ENCODE data around the gene DNAH8. TPM values are rescaled to one million over a fixed set of nuclear protein-coding genes. Genes with fewer than 3 reads are reported as not detected.

Gene DNAH8
- polyA plus RNA-seq, 3 donors: not detected

DNA sequence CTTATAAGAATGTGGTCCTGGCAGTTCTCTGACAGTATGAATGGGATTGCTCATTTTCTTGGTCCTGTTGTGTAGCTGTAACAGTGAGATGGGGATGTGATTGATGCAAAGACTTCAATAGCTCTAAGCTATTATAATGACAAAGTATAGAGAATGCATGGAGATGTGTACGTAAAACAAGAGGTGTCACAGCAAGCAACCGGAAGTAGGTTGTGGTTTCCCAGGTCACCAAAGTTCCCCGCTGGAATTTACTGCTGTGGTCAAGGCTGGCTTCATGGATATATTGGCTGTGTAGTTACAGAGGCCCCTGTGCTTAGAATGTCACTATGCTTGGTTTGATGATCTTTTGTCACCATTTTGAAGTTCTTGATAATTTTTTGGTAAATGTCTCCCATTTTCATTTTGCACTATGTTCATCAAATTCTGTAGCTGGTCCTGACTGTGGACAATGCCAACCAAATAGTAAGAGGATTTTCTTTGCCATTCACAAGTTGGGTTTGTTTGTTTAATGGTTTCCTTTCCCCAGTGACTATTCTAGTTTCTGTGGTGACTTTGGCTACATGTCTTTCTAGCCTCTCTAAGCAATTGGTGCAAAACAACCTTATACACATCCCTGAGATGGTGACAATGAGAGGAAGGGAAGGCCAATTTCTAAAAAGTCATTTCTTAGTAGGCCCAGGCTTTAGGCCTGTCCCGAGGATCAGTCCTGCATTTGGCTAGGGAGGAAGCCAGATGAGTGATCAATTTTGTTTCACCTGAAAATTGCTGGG lies 10.5 kb downstream of the DNAH8 start:
- Mint-ChIP-seq H3K27ac (no peak overlapping the region), H3K4me3 (no peak overlapping the region), H3K36me3 (no peaks in the 10 kb centered on the region), H3K27me3 (ENCODE audit: low read depth in 3 of 3) (peaks cover 2 to 8% (median 7%) of the 10 kb centered on the region in 3 donors), H3K4me1 (no peaks in the 10 kb centered on the region), H3K9me3 (peaks cover 0 to 4% (median 0%) of the 10 kb centered on the region in 7 donors)
- H3K36me3 ChIP-seq (replicated peaks in 1 of 2; ENCODE audit: control insufficient read depth in 1 of 2, insufficient read depth in 2 of 2, low read length in 2 of 2): no peaks in the 10 kb centered on the region
- intact Hi-C loops (cut with micrococcal nuclease): no loop called here
- DNase-seq: no peak
- H3K9ac ChIP-seq (ENCODE audit: insufficient read depth, low read length, poor library complexity, severe bottlenecking): no peak overlapping the region
- no peaks in the 10 kb centered on the region for H3K9me3 ChIP-seq (replicated peaks in 1 of 2; ENCODE audit: control insufficient read depth in 1 of 2, insufficient read depth in 1 of 2, low read length in 2 of 2)
- no peak overlapping the region for H3K4me2 ChIP-seq (replicated peaks; ENCODE audit: extremely low read depth, low read length, poor library complexity, severe bottlenecking)
- 53% methylated on average over 4 of the region's 4 CpGs for WGBS (ENCODE audit: insufficient coverage)
- H3K4me3 ChIP-seq (replicated peaks in 1 of 3; ENCODE audit: low read depth in 2 of 3, low read length in 3 of 3): no peak overlapping the region
- H3K4me1 ChIP-seq (ENCODE audit: control insufficient read depth in 1 of 2, insufficient read depth in 2 of 2, low read length in 2 of 2): no peaks in the 10 kb centered on the region
- peaks cover 0 to 5% of the 10 kb centered on the region in 2 donors for H3K27me3 ChIP-seq (ENCODE audit: control insufficient read depth in 2 of 2, insufficient read depth in 2 of 2, low read length in 2 of 2)
- TF ChIP-seq CTCF (IDR thresholded peaks at IDR 0.05): no peak
- no peaks in the 10 kb centered on the region for H3K79me2 ChIP-seq (ENCODE audit: insufficient read depth, low read length)
- H2AFZ ChIP-seq (ENCODE audit: insufficient read depth, low read depth, low read length, poor library complexity, severe bottlenecking): no peak overlapping the region
- no peak overlapping the region for H3K27ac ChIP-seq (ENCODE audit: low read depth in 1 of 2, low read length in 2 of 2)
- no peaks in the 10 kb centered on the region for H4K20me1 ChIP-seq (ENCODE audit: insufficient read depth, low read length)

GRCh38 chr6:38728203-38728602 lies 13.1 kb downstream of the DNAH8 start:
- peaks cover 0 to 3% (median under 1%) of the 10 kb centered on the region in 7 donors for H3K9me3 Mint-ChIP-seq
- Histone ChIP-seq H3K27me3 (ENCODE audit: control insufficient read depth in 2 of 2, insufficient read depth in 2 of 2, low read length in 2 of 2) (no peaks in the 10 kb centered on the region), H3K9me3 (replicated peaks in 1 of 2; ENCODE audit: control insufficient read depth in 1 of 2, insufficient read depth in 1 of 2, low read length in 2 of 2) (no peaks in the 10 kb centered on the region), H4K20me1 (ENCODE audit: insufficient read depth, low read length) (no peaks in the 10 kb centered on the region), H3K4me3 (replicated peaks in 1 of 3; ENCODE audit: low read depth in 2 of 3, low read length in 3 of 3) (no peak overlapping the region), H3K27ac (ENCODE audit: low read depth in 1 of 2, low read length in 2 of 2) (no peak overlapping the region), H3K9ac (ENCODE audit: insufficient read depth, low read length, poor library complexity, severe bottlenecking) (no peak overlapping the region), H2AFZ (ENCODE audit: insufficient read depth, low read depth, low read length, poor library complexity, severe bottlenecking) (no peak overlapping the region), H3K79me2 (ENCODE audit: insufficient read depth, low read length) (no peaks in the 10 kb centered on the region), H3K4me2 (replicated peaks; ENCODE audit: extremely low read depth, low read length, poor library complexity, severe bottlenecking) (no peak overlapping the region), H3K4me1 (ENCODE audit: control insufficient read depth in 1 of 2, insufficient read depth in 2 of 2, low read length in 2 of 2) (no peaks in the 10 kb centered on the region), H3K36me3 (replicated peaks in 1 of 2; ENCODE audit: control insufficient read depth in 1 of 2, insufficient read depth in 2 of 2, low read length in 2 of 2) (no peaks in the 10 kb centered on the region)
- H3K27ac Mint-ChIP-seq: no peak overlapping the region
- H3K27me3 Mint-ChIP-seq (ENCODE audit: low read depth in 3 of 3): peaks cover 0 to 4% (median 2%) of the 10 kb centered on the region in 3 donors
- H3K4me3 Mint-ChIP-seq: no peak overlapping the region
- DNase-seq: no peak
- no peak for TF ChIP-seq CTCF (IDR thresholded peaks at IDR 0.05)
- H3K36me3 Mint-ChIP-seq: no peaks in the 10 kb centered on the region
- H3K4me1 Mint-ChIP-seq: no peaks in the 10 kb centered on the region
- no CpG with 5 or more reads among the region's 1 CpG for WGBS (ENCODE audit: insufficient coverage)
- intact Hi-C loops (cut with micrococcal nuclease): no loop called here

All from CD14-positive monocyte (primary cell).